ENCODE measurements around the gene SRRM5.

SRRM5 gene, protein sequence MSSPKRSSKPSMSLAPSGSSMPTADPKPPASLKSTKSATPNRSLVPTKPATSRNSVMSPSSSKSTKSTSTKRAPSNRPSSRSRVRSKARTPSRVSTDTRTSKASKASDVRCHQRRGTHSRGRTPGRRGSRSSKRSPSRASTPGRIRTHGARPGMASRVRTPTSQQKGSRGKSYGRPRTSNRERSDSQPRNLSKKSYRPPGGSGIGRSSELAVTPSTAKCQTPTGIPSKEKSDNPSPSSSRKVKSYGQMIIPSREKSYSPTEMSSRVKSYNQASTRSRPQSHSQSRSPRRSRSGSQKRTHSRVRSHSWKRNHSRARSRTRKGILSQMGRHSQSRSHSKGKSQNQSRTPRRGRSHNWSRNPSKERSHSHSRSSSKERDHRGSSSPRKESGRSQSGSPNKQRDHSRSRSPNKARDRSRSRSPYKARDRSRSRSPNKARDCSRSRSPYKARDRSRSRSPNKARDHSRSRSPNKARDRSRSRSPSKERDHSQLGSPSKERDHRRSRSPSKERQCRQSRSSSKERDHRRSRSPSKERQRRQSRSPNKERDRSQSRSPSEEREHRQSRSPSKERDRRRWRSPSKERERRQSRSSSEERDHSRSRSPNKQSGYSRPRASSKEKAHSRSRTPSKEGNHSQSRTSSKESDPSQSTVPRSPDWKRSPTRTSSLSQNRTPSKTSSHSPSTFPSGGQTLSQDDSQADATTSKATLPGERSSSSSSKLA

DNA sequence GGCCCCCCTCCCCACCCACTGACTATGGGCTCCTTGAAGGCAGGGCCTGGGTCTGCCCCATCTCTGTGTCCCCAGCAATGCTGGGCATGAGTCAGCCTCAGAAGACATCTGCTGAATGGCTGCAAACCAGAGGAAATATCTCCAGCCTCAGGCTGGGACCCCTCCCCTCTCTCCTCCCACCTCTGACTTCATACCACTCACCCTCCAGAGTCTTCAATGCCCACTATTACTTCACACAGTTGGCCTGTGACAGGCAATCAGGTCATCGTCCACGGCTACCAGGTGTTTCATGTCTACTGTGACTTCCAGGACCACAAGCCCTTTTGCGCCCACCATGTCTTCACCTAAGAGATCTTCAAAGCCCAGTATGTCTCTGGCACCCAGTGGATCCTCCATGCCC, at the start of gene SRRM5:
Gene SRRM5 (plus strand): TSS at position 301 of the 400 bp plus-strand sequence. CDS start 34 bp downstream, at position 335.
- peaks cover 26% of the 10 kb centered on the region for H3K4me1 Mint-ChIP-seq
- peak within 1 kb of the TSS; percentile 72 for H3K27ac Mint-ChIP-seq
- peaks cover 4% of the 10 kb centered on the region for H3K36me3 Mint-ChIP-seq
- H3K27me3 Mint-ChIP-seq, result no peaks in the 10 kb centered on the region
- no peak within 1 kb of the TSS for H3K4me3 Mint-ChIP-seq
- no peaks in the 10 kb centered on the region for H3K9me3 Mint-ChIP-seq

DNA sequence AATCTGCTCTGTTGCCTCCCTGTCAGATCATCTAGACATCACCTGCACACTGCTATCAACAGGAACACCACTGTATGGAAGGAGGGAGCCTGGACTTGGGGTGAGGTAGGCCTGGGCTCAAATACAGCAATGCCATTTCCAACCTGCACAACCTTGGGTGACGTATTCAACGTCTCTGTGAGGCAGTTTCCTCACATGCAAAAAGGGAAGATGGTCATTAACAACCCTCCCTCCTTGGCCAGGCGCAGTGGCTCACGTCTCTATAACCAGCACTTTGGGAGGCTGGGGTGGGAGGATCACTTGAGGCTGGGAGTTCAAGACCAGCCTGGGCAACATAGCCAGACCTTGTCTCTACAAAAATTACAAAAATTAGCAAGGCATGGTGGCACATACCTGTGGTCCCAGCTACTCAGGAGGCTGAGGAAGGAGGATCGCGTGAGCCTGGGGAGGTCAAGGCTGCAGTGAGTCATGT, 49.6 kb upstream of the SRRM5 start:
- H3K27me3 Mint-ChIP-seq, result no peaks in the 10 kb centered on the region
- H3K4me3 Mint-ChIP-seq, result peak overlapping the region; percentile 51
- peaks cover 7% of the 10 kb centered on the region for H3K36me3 Mint-ChIP-seq
- no peaks in the 10 kb centered on the region for H3K9me3 Mint-ChIP-seq
- H3K27ac Mint-ChIP-seq, result peak overlapping the region; percentile 83
- peaks cover 63% of the 10 kb centered on the region for H3K4me1 Mint-ChIP-seq

DNA sequence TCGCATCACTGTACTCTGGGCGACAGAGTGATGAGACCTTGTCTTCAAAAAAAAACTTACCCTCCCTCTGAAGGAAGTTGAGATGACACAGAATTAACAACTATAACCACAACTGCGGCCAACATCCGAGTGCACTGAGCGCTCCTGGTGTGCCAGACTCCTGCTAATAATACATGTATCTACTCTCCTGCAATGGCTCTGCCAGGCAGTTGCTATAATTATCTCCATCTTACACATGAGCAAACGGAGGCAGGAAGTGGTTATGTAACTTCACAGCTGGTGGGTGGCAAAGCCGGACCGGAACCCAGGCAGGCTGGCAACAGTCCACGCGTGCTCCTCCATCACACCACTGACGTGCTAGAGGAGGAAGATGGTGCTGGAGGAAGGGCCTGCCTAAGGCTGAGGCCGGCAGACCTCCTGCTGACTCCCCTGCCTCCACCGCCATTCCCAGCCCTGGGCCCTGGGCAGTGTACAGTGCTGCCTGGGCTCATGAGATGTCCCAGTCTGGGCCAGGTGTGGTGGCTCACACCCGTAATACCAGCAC, 49.1 kb upstream of the SRRM5 start:
- H3K27ac Mint-ChIP-seq, result peak overlapping the region; percentile 83
- no peaks in the 10 kb centered on the region for H3K9me3 Mint-ChIP-seq
- no peaks in the 10 kb centered on the region for H3K27me3 Mint-ChIP-seq
- H3K4me1 Mint-ChIP-seq, result peaks cover 61% of the 10 kb centered on the region
- peak overlapping the region; percentile 51 for H3K4me3 Mint-ChIP-seq
- H3K36me3 Mint-ChIP-seq, result peaks cover 6% of the 10 kb centered on the region

DNA sequence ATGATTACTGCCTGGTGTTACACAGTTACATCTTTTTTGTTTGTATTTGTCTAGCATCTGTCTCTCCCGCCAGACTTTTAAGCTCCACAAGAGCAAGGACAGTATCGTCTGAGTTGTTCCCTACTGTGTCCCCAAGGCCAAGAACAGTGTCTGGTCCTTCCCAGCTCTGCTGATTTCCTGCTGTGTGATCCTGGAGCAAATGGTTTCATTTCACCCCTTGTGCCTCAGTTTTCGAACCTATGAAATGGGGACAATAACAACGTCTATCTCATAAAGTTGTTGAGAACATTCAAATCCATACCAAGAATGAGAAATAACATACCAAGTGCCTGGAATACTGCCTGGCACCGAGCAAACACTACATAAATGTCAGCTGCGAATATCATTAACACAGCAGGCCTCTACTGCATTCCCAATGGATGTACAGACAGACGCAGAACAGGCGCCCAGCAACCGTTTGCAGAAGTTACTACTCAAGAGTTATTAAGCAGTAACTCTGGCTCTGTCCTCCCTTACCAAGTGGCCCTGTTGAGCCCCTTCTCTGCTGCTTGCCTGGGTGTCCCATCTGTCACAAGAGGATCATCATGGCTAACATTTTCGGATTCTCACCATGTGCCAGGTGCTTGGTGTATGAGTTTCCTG, 48.0 kb upstream of the SRRM5 start:
- H3K4me1 Mint-ChIP-seq, result peaks cover 61% of the 10 kb centered on the region
- peak overlapping the region; percentile 83 for H3K27ac Mint-ChIP-seq
- peaks cover 6% of the 10 kb centered on the region for H3K36me3 Mint-ChIP-seq
- H3K9me3 Mint-ChIP-seq, result no peaks in the 10 kb centered on the region
- H3K27me3 Mint-ChIP-seq, result no peaks in the 10 kb centered on the region
- peak overlapping the region; percentile 56 for H3K4me3 Mint-ChIP-seq

DNA sequence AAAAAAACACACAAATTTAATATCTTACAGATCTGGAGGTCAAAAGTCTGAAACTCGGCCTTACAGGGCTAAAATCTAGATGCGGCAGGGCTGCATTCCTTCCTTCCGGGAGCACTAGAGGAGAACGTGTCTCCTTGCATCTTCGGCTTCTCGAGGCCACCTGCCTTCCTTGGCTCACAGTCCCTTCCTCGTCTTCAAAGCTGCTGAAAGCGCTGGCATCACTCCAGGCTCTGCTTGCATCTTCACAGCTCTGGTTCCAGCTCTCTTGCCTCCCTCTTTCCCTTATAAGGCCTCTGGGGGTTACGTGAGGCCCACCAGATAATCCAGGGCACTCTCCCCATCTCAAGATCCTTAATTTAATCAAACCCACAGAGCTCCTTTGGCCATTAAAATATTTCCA, 47.1 kb upstream of the SRRM5 start:
- Mint-ChIP-seq H3K27ac (peak overlapping the region; percentile 86), H3K36me3 (peaks cover 4% of the 10 kb centered on the region), H3K4me1 (peaks cover 60% of the 10 kb centered on the region), H3K4me3 (peak overlapping the region; percentile 27), H3K27me3 (no peaks in the 10 kb centered on the region), H3K9me3 (no peaks in the 10 kb centered on the region)

DNA sequence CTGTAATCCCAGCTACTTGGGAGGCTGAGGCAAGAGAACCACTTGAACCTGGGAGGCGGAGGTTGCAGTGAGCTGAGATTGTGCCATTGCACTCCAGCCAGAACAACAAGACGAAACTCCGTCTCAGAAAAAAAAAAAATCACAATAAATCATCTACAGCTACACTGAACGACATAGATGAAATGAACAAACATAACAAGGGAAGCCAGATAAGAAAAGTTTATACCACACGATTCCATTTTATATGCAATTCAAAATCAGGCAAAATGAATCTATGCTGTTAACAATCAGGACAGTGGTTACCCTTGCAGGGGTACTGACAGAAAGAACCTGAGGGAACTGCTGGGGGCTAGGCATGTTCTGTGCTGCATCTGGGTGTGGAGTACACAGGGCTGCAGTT, 42.2 kb upstream of the SRRM5 start:
- peak overlapping the region; percentile 53 for H3K27ac Mint-ChIP-seq
- no peak overlapping the region for H3K4me3 Mint-ChIP-seq
- no peaks in the 10 kb centered on the region for H3K9me3 Mint-ChIP-seq
- no peaks in the 10 kb centered on the region for H3K27me3 Mint-ChIP-seq
- no peaks in the 10 kb centered on the region for H3K36me3 Mint-ChIP-seq
- peaks cover 50% of the 10 kb centered on the region for H3K4me1 Mint-ChIP-seq

DNA sequence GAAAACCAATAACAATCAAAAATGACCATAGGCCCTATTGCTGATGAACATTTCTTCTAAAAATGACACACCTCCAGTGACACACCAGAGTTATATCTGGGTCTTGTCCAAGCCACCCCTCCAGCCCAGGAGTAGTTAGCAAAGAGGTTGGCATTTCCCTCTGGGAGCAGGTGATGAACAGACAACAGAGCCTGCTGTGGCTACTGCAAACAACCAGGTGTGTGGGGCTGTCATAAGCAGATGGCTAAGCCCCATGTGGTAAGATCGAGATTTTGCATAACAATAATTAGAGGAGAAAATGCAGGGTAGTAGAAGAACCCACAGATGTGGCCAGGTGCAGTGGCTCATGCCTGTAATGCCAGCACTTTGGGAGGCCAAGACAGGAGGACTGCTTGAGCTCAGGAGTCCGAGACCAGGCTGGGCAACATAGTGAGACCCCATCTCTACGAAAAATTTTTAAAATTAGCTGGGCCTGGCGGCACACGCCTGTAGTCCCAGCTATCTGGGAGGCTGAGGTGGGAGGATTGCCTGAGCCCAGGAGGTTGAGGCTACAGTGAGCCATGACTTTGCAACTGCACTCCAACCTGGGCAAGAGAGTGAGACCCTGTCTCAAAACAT, 41.6 kb upstream of the SRRM5 start:
- Mint-ChIP-seq H3K4me3 (no peak overlapping the region), H3K4me1 (peaks cover 50% of the 10 kb centered on the region), H3K27me3 (no peaks in the 10 kb centered on the region), H3K9me3 (no peaks in the 10 kb centered on the region), H3K27ac (peak overlapping the region; percentile 59), H3K36me3 (no peaks in the 10 kb centered on the region)

DNA sequence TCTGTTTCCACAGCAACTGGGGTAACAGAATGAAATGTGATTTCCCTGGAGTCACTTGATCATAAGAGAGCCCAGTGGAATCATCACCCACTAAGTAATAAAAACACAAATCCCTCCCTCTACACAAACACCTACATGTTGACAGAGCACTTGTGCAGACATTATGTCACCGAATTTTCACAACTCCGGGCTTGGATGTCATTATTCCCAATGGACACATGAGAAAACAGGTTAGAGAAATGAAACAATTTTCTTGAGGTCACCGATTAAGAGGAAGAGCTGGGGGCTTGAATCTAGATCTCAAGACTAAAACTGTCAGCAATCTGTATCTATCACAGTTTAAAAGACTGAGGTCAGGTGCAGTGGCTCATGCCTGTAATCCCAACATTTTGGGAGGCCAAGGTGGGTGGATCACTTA, 39.7 kb upstream of the SRRM5 start:
- H3K27me3 Mint-ChIP-seq, result no peaks in the 10 kb centered on the region
- H3K27ac Mint-ChIP-seq, result no peak overlapping the region
- peaks cover 45% of the 10 kb centered on the region for H3K4me1 Mint-ChIP-seq
- H3K4me3 Mint-ChIP-seq, result no peak overlapping the region
- no peaks in the 10 kb centered on the region for H3K9me3 Mint-ChIP-seq
- no peaks in the 10 kb centered on the region for H3K36me3 Mint-ChIP-seq

DNA sequence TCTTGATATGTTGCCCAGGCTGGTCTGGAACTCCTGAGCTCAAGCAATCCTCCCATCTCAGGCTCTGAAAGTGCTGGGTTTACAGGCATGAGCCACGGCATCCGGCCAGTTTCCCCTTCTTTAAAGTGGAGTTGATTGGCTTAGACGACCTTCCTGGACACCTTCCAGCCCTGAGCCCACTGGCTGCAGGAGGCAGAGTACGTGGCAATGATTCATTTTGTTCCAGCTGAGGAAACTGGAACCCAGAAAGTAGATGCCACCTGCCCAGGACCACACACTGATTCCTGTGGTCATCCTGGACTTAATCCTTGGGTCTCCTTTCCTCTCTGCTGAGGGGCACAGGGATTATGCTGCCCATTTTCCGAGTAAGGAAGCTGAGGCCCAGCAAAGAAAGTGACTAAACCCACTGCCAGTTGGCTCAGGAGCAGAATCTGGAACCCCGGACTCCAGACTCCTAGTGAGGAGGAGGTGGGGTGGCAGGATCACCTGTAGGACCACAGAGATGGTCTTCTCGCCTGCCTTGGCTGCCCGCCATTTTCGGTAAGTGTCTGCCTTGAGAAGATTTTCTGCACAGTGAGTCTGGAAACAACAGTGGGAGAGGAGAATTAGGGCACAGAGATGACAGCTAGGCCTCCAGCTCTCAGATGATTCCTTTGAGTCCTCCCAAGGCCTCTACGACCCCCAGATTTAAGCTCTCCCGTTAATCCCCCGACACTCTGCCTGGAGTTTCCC, 37.3 kb upstream of the SRRM5 start:
- Mint-ChIP-seq H3K27me3 (no peaks in the 10 kb centered on the region), H3K4me3 (peak overlapping the region; percentile 95), H3K9me3 (no peaks in the 10 kb centered on the region), H3K36me3 (no peaks in the 10 kb centered on the region), H3K27ac (peak overlapping the region; percentile 90), H3K4me1 (peaks cover 44% of the 10 kb centered on the region)

DNA sequence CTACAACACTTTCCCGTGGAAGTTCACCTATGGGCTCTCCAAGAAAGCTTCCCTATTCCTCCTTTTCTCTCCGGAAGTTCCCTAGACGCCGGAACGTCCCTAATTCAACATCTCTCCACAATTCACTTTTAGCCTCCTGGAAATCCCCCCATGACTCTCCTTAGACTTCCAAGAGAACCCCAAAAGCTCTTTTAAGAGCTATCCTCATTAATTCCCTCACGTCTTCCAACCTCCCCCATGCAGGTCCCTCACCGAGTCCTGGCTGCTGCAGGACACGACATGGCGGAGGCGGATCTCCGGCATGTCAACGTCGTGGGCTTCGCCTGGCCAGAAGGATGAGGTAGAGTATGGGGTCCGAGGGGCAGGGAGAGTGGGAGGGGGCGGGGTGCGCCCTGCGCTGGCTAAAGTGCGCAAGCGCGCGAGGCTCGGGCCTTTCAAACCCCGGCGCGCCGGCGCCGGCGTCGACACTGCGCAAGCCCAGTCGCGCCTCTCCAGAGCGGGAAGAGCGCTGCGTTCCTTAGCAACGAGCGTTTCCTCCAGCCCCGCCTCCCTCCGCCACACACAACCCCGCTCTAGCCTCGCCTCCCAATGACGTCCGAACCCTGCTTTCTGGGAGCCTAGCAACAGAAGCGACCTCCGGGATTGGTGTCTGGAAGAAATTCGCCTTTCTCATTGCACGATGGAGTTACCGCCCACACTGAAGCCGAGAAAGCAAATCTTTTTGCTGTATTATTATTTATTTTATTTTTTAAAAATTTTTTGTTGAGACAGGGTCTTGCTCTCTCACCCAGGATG, 36.5 kb upstream of the SRRM5 start, which contains the start of the genes PINLYP and XRCC1:
Gene PINLYP (plus strand): TSS at position 646 of the 795 bp plus-strand sequence. CDS start 1,391 bp downstream, outside the sequence.
Gene XRCC1 (minus strand): TSS at position 372 of the 795 bp plus-strand sequence. CDS start 69 bp downstream, at position 303.
- peak within 1 kb of the TSS; percentile 95 for H3K4me3 Mint-ChIP-seq
- peak within 1 kb of the TSS; percentile 90 for H3K27ac Mint-ChIP-seq
- H3K9me3 Mint-ChIP-seq, result no peaks in the 10 kb centered on the region
- H3K36me3 Mint-ChIP-seq, result no peaks in the 10 kb centered on the region
- H3K4me1 Mint-ChIP-seq, result peaks cover 44% of the 10 kb centered on the region
- H3K27me3 Mint-ChIP-seq, result no peaks in the 10 kb centered on the region

DNA sequence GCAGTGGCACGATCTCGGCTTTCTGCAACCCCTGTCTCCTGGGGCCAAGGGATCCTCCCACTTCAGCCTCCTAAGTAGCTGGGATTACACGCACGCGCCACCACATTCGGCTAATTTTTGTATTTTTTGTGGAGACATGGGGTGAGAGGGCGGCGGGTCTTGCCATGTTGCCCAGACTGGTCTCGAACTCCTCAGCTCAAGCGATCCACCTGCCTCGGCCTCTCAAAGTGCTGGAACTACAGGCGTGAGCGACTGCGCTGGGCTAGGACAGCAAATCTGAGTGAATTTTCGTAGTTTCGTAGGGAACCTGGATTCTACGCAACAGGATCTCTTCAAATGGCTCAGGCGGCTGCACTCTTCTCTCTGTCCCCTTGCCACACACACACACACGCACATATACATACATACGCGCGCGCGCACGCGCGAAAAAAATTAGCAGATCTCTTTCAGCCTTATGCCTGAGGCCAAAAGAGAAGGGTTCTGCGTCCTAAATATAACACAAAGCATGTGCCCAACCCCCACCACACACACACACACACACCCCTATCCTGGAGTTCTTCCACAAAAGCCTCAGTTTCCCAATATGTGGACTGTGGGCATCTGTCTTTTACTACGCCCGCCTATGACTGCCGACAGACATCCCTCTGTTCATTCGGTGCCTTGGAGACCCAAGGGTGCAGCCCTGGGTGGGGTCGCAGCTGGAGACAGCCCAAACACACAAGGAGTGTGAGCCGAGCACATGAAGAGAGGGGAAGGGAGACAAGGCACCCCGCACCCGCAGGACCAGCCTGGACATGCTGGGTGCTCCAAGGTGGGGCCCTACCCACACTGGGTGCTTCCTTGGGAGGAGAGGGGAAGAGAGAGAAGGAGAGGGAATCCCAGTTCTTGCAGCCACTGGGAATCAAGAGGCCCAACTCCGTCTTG, 35.7 kb upstream of the SRRM5 start:
- no peaks in the 10 kb centered on the region for H3K9me3 Mint-ChIP-seq
- no peaks in the 10 kb centered on the region for H3K36me3 Mint-ChIP-seq
- H3K4me1 Mint-ChIP-seq, result peaks cover 38% of the 10 kb centered on the region
- peak overlapping the region; percentile 79 for H3K4me3 Mint-ChIP-seq
- H3K27me3 Mint-ChIP-seq, result no peaks in the 10 kb centered on the region
- H3K27ac Mint-ChIP-seq, result peak overlapping the region; percentile 77

DNA sequence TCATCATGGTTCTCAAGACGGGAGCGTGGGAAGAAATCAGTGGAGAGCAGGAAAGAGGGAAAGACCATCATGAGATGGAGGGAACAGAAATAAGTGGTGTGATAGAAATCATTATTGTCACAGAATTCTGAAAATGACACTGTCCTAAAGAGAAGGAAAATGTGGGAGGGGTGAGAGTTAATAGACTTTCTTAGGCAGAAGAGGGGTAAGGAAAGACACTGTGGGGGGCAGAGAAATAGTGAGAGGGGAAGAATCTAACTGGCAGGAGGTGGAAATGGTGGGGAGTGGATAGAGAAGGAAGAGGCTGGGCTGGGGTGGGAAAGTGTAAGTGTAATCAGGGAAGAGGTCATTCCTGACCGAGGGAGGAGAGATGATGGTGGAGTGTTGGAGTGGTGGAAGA, 33.1 kb upstream of the SRRM5 start:
- peak overlapping the region; percentile 73 for H3K27ac Mint-ChIP-seq
- peaks cover 22% of the 10 kb centered on the region for H3K4me1 Mint-ChIP-seq
- peak overlapping the region; percentile 1 for H3K4me3 Mint-ChIP-seq
- no peaks in the 10 kb centered on the region for H3K27me3 Mint-ChIP-seq
- no peaks in the 10 kb centered on the region for H3K9me3 Mint-ChIP-seq
- no peaks in the 10 kb centered on the region for H3K36me3 Mint-ChIP-seq

DNA sequence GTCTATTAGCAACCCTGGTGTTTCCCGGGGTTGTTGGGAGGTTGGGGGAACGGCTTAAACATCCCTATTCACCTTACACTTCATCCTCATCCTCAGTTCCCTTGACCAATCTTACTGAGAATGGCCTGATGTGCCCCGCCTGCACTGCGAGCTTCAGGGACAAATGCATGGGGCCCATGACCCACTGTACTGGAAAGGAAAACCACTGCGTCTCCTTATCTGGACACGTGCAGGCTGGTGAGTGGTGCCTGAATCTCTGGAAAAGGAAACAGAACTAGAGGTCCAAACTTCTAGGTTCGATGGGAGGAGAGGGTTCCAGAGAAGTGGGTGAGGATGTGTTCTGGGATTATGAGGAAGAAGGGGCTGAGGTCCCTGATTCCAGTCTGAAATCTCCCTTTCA, 30.4 kb upstream of the SRRM5 start:
- no peaks in the 10 kb centered on the region for H3K36me3 Mint-ChIP-seq
- H3K4me3 Mint-ChIP-seq, result no peak overlapping the region
- H3K9me3 Mint-ChIP-seq, result no peaks in the 10 kb centered on the region
- H3K4me1 Mint-ChIP-seq, result peaks cover 9% of the 10 kb centered on the region
- no peaks in the 10 kb centered on the region for H3K27me3 Mint-ChIP-seq
- no peak overlapping the region for H3K27ac Mint-ChIP-seq
